Memory B cell (primary cell): ENCODE data around the gene CUX1.
"Not testable (repeated sequence)": the region's sequence is repeated elsewhere in the genome, so short reads cannot be mapped to it uniquely, and the experiment has no call there.

Experiments used
- ATAC-seq: fragments of 150-1000 bp; cut with Tn5 transposase; 2 replicates; pipeline ENCODE4 v1.10.0; 2021; ENCODE audit warnings: low read depth, mild to moderate bottlenecking, moderate library complexity
- DNase-seq, 2 donors: peaks; one replicate each; pipeline ENCODE4 v3.0.0; 2022; ENCODE audit warnings: low spot score in 2 of 2
- H3K27ac Mint-ChIP-seq: one replicate; pipeline ENCODE4 v1.8.0; 2022; ENCODE audit warnings: mild to moderate bottlenecking, moderate library complexity, mixed read lengths
- H3K27me3 Mint-ChIP-seq: one replicate; pipeline ENCODE4 v1.8.0; 2022; ENCODE audit warnings: mixed read lengths
- H3K36me3 Mint-ChIP-seq: one replicate; pipeline ENCODE4 v1.8.0; 2022; ENCODE audit warnings: mild to moderate bottlenecking, mixed read lengths
- H3K4me1 Mint-ChIP-seq: one replicate; pipeline ENCODE4 v1.8.0; 2022; ENCODE audit warnings: mixed read lengths
- H3K4me3 Mint-ChIP-seq: one replicate; pipeline ENCODE4 v1.8.0; 2022; ENCODE audit warnings: mild to moderate bottlenecking, moderate library complexity, mixed read lengths
- H3K9me3 Mint-ChIP-seq: one replicate; pipeline ENCODE4 v1.8.0; 2022; ENCODE audit warnings: mixed read lengths

Gene CUX1

DNA sequence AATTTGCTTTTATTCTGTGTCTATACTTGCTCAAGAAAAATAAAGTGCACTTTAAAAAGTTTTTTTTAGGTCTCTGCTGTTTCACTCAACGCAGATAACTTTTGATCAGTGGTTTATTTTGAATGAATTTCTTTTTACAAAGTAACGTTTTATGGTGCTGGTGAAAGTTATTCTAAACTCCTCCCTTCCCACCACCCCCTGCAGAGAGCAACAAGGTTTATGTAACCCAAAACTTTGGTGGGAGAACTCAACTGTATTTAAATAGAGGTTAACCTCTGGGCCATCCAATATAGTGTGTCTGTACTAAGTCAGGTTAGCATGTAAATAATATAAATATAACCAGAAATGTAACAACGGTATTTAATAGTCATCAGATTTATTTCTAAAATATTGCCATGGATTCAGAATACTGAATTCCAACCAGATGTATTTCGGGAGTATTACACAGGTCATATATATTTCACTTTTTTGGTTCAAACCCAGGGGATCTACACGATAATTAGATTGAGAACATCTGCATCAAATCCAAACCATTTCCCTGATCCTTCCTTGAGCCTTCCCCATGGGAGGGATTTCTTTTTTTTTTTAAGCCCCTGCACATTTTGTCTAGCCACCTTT, 3.9 kb upstream of the CUX1 start:
- H3K9me3 Mint-ChIP-seq: no peaks in the 10 kb centered on the region
- H3K36me3 Mint-ChIP-seq: no peaks in the 10 kb centered on the region
- peak overlapping the region; percentile 67 for H3K4me3 Mint-ChIP-seq
- H3K27me3 Mint-ChIP-seq: no peaks in the 10 kb centered on the region
- ATAC-seq (no peak), DNase-seq (no peak)
- no peak overlapping the region for H3K27ac Mint-ChIP-seq
- peaks cover 8% of the 10 kb centered on the region for H3K4me1 Mint-ChIP-seq

DNA sequence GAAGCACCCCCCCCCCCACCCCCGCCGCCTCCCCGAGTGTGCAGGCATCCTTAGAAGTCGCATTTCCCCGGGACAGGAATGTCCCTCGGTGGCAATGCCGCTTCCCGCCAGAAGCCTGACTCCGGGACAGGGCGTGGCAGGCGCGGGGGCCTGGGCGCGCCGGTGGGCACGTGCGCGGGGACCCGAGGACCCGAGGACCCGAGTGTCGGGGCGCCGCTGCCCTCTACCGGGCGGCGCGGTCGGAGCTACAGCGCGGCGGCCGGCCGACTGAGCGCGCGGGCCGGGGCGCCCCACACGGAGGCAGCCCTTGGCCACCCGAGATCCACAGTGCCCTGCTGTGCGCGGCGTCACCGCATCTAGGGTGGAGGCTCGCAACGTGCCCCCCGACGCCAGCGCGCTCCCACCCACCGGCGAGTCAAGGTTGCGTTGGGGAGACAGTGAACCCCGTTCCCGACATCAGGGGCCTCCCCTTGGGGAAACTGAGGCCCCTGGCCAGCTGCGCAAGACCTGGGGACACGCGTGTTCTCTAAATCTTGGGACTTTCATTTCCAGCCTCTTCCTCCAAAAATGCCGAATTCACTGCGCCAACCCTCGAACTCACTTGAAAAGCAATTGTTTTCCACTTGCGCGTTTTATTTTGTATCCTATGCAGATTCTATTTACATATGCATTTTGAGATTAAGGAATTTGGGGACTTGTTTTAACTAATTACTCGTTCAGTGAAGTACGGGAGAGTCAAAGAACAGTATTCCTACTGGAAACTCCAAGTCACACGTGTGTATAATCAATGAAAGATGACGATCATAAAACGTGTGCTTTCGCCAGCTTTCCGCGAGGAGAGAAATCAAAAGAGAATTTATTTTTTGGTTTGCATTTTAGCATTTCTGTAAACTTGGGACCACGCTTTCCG, 3.1 kb upstream of the CUX1 start:
- Mint-ChIP-seq H3K36me3 (no peaks in the 10 kb centered on the region), H3K27ac (peak overlapping the region; percentile 28), H3K4me1 (peaks cover 10% of the 10 kb centered on the region), H3K27me3 (no peaks in the 10 kb centered on the region), H3K4me3 (peak overlapping the region; percentile 86), H3K9me3 (no peaks in the 10 kb centered on the region)
- peak; percentile 47 for ATAC-seq
- DNase-seq: peak; percentile 41 to 70

DNA sequence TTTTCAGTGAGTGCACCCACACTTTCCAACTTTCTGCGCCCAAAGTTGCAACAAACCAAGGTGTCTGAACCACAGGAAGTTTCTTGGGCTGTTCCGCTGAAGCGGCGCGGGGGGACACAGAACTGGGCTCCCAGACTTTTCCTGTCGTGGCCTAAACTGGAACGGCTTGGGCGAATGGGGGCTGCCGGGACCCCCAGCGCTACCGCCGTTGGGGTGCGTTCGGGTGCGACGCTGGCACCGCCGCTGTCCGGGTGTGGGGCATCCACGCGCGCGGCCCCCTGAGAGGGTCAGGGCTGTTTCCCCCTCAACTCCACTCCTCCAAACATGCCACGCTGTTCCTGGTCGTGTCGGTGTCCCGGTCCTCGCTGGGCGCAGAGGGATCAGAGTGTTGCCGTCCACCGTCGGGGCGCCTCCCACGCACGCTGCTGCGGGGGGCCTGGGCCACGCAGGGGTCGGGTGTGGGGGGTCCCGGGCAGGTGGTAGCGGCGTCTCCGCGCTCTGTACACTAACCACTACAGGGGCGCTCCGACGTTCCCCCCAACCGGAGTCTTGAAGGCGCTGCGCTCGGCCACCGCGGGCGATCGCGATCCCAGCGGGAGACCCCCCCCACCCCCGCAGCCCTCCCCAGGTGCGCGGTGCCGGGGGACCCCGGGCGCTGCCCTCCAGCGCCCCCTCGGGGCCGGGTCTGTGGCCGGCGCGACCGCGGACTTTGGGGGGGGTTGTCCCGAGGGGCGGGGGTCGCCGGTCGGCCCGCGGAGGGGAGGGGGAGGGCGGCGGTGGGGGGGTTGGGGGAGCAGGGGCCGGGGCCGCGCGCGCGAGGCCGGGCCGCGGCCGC, 2.2 kb upstream of the CUX1 start:
- DNase-seq (peak; percentile 73 to 83), ATAC-seq (peak; percentile 59)
- peak overlapping the region; percentile 68 for H3K27ac Mint-ChIP-seq
- no peaks in the 10 kb centered on the region for H3K9me3 Mint-ChIP-seq
- no peaks in the 10 kb centered on the region for H3K27me3 Mint-ChIP-seq
- H3K4me1 Mint-ChIP-seq: peaks cover 14% of the 10 kb centered on the region
- peak overlapping the region; percentile 86 for H3K4me3 Mint-ChIP-seq
- H3K36me3 Mint-ChIP-seq: no peaks in the 10 kb centered on the region

DNA sequence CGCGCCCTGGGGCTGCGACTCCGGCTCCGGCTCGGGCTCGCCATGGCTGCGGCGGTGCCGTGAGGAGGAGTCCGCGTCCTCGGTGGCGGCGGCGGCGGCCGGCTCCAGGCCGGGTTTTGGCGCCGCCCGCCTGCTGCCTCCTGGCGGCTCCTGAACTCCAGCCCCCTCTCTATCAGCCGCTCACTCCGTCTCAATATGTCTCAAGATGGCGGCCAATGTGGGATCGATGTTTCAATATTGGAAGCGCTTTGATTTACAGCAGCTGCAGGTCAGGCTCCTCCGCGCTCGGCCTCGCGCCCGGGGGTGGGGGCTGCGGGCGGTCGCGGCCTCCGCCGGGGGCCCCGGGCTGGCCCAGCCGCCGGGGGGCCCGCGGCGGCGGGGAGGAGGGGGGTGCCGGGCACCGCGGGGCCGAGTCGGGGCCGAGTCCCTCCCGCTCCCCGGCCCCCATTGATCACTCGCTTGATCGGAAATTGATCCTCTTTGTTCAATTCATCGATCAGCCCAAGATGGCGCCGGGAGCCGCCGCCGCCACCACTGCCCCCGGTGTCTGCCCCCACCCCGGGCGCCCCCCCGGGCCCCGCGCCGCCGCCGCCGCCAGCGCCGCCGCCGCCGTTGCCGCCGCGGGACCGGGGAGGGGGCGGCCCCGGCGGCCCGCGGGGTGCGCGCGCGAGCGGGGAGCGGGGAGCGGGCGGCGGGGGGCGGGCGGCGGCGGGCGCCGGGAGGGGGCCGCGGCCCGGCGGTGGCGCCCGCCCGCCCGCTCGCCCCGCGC, 1.4 kb upstream of the CUX1 start:
- Mint-ChIP-seq H3K27ac (peak overlapping the region; percentile 68), H3K9me3 (no peaks in the 10 kb centered on the region), H3K4me3 (peak overlapping the region; percentile 84), H3K36me3 (no peaks in the 10 kb centered on the region), H3K27me3 (no peaks in the 10 kb centered on the region), H3K4me1 (peaks cover 17% of the 10 kb centered on the region)
- ATAC-seq: peak; percentile 77
- peak; percentile 62 to 77 for DNase-seq

DNA sequence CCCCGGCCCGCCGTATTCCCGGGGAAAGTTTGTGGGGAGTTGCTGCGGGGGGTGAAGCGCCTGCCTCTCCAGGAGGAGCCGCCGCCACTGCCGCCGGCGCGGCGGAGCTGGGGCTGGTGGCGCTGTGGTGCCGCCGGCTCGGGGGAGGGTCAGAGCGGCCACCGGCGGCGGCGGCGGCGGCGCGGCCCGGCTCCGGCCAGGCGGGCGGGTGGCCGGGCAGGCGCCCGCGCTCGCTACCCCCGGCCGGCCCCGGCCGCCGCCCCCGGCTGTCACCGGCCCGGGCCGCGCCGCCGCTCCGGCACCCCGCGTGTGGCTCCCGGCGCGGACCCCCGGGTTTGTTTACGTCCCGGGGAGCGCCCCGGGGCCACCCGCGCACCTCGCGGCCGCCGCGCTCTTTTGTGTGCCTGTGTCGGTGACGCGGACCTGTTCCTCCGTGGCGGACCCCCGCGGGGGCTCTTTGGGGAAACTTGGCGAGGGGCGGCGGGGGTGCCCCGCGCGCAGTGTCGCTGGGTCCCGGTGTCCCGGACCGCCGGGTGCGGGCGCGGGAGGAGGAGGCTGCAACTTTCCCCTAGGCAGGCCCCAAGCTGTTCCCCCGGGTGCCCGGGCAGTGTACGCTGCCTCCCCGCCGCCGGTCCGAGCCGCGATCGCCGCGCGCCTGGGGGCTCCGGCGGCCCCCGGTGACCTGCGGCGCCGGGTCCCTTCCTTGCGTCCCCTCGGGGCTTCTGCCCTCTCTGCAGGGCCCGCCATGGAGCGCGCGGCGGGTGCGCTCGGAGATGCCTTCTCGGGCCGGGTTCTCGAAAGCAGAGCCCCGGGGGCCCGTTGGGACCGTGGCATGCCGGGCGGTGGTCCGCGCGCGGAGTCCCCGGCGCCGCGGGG, 593 bp upstream of the CUX1 start:
- Mint-ChIP-seq H3K4me1 (peaks cover 17% of the 10 kb centered on the region), H3K4me3 (peak overlapping the region; percentile 66), H3K27ac (no peak overlapping the region), H3K27me3 (no peaks in the 10 kb centered on the region), H3K36me3 (no peaks in the 10 kb centered on the region), H3K9me3 (no peaks in the 10 kb centered on the region)
- ATAC-seq (no peak), DNase-seq (peak; percentile 20 to 54)

DNA sequence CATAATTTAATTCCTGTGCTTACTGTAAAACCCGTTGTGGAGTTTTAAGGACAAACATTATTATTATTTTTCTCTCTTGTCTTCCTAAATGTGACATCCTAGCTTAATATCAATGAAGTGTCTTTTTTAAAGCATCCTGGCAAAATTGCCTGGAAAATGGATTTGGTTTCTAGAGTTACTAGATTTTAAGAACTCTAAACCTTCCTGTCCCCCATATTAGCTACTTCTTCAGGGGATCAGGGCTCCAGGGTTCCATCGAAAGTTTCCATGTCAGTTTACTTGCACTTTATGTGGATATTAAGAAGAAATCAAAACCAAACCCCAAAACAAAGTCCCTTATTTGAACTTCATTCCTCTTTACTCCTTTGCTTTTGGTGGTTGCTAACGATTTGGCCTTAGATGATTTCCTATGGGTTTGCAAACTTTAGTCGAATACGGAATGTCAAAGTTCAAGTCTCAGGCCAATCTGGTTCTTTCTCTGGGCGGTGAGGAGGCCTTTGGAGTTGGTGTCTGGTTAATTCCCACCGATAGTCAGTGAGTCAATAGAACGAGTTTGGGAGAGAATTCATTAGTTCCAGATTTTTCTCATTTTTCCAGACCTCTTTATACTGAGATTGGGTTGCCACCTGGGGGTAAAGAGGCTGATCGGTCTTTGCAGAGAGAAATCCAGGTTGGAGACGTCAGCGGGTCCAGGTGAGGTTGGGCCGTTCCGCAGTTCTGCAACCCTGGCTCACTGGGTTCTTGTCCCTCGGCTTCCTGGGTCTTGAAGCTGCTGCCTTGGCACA, 1.1 kb downstream of the CUX1 start:
- no peaks in the 10 kb centered on the region for H3K9me3 Mint-ChIP-seq
- no peaks in the 10 kb centered on the region for H3K36me3 Mint-ChIP-seq
- ATAC-seq: no peak
- no peaks in the 10 kb centered on the region for H3K27me3 Mint-ChIP-seq
- peak overlapping the region; percentile 66 for H3K4me3 Mint-ChIP-seq
- H3K4me1 Mint-ChIP-seq: peaks cover 19% of the 10 kb centered on the region
- DNase-seq: no peak
- no peak overlapping the region for H3K27ac Mint-ChIP-seq

DNA sequence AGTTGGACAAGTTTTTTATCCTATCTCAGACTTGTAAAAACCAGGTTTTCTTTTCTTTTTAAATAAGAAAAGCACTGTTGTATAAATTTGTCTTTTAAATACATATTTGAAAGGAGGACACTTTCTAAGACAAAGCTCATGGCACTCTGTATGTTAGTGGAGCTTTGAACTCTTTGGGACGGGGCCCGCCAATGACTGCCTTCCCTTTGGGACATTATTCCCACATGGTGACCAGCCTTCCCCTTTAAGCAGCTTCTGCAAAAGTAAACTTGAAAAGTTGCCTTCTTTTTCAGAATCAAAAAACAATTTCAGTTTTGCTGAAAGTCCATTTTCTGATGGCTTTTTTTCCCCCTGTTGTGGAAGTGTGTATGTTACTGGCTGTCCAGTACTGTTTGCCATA, 1.8 kb downstream of the CUX1 start:
- Mint-ChIP-seq H3K27me3 (no peaks in the 10 kb centered on the region), H3K4me3 (no peak overlapping the region), H3K9me3 (no peaks in the 10 kb centered on the region), H3K27ac (no peak overlapping the region), H3K36me3 (no peaks in the 10 kb centered on the region), H3K4me1 (peaks cover 19% of the 10 kb centered on the region)
- ATAC-seq (no peak), DNase-seq (no peak)

DNA sequence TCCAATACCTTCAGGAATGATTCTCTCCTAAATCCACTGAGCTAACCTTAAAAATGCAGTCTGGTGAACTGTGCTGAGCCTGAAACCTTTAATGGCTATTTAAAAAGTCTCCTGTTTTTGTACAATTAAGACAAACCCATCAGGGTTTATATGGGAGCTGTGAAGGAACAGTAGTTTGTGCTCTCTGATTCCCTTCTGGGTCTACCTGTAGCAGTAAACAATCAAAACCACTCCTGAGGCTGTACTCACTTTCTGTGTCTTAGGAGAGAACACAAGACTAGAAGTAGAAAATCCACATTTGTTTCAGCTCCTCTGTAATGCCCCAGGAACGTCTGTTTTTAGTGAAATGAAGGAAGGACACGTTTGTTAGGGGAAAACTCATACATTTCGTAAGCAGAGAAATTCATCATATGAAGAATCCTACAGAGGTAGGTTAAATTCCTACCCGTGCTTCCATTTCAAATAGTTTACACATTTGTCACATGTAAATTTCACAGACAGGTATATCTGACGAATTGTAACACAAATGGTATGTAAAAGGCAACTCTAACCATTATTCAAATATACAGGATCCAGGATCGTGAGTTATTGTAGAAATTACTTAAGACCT, 2.6 kb downstream of the CUX1 start:
- Mint-ChIP-seq H3K27me3 (no peaks in the 10 kb centered on the region), H3K36me3 (no peaks in the 10 kb centered on the region), H3K4me1 (peaks cover 16% of the 10 kb centered on the region), H3K27ac (no peak overlapping the region), H3K4me3 (no peak overlapping the region), H3K9me3 (no peaks in the 10 kb centered on the region)
- DNase-seq: no peak
- ATAC-seq: no peak

DNA sequence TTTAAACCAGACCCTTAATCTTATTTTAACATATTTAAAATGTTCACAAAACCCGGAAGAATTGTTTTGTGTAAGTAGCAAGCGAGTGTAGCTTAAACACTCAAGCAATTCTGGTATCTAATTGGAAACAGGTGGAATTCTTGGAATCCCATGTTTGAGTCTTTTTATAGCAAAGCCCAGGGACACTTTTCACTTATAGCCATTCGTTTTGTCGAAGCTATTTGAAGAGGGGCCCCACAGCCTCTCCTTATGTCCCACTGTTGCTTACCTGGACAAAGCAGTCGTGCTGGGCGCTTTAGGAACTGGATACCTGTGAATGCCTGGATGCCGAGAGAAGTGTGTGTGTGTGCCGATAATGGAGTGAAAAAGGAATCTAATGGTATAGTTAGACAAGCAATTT, 3.3 kb downstream of the CUX1 start:
- H3K4me3 Mint-ChIP-seq: no peak overlapping the region
- ATAC-seq: no peak
- H3K4me1 Mint-ChIP-seq: peaks cover 21% of the 10 kb centered on the region

DNA sequence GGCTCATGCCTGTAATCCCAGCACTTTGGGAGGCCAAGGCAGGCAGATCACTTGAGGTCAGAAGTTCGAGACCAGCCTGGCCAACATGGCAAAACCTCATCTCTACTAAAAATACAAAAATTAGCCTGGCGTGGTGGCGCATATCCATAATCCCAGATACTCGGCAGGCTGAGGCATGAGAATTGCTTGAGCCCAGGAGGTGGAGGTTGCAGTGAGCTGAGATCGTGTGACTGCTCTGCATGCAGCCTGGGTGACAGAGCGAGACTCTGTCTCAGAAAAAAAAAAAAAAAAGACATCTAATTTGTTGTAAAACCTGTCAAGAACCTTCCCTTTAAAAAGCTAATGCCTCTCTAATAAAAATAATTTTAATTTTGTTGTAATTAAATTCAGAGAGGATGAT, 5.2 kb downstream of the CUX1 start:
- H3K36me3 Mint-ChIP-seq, H3K4me3 Mint-ChIP-seq, H3K27ac Mint-ChIP-seq: not testable (repeated sequence)

More for the DNA sequence above, 3.3 kb downstream of the CUX1 start:
- Mint-ChIP-seq H3K27ac (peak overlapping the region; percentile 62), H3K9me3 (no peaks in the 10 kb centered on the region), H3K36me3 (no peaks in the 10 kb centered on the region), H3K27me3 (no peaks in the 10 kb centered on the region)
- DNase-seq: no peak

DNA sequence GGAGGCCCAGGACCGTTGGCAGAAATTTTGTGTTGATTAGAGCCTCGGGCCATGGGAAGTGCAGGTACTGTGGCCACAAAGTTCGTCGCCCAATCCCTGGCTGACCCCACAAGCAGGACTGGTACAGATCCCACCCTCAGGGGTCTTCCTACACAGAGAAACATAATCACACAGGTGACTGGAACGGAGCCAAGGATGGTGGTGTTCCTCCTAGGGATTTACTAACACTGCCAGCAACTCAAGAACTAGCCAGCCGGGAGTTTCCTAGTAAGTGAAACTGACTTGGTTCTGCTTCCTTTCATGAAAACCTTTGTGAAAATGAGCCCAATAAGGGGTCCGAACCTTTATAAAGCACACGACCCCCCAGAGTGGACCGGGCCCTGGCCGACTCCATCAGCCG, 5.7 kb downstream of the CUX1 start:
- Mint-ChIP-seq H3K9me3 (no peaks in the 10 kb centered on the region), H3K4me1 (peaks cover 29% of the 10 kb centered on the region), H3K27me3 (no peaks in the 10 kb centered on the region), H3K36me3 (peaks cover 2% of the 10 kb centered on the region), H3K4me3 (no peak overlapping the region), H3K27ac (no peak overlapping the region)
- ATAC-seq (no peak), DNase-seq (no peak)

More for the DNA sequence above, 5.2 kb downstream of the CUX1 start:
- H3K9me3 Mint-ChIP-seq, ATAC-seq, DNase-seq, H3K27me3 Mint-ChIP-seq: not testable (repeated sequence)
- H3K4me1 Mint-ChIP-seq: peaks cover 30% of the 10 kb centered on the region

DNA sequence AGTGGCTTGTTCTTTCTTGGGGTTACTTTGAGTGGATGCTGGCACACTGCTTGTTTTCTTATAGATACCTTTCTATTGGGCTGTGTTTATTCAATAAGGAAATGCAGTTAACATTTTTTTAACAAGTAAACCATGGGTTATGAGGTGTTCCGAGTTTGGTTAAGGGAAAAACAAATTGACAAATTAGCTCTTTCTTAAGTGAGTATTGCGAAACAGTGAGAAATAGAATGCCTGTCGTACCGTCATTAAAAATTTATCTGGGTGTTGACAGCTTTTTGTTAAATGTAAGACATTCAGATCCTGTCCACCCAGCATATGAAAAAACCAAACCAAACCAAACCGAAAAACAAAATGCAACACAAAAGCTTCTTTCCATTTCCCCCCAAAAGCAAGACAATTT, 6.2 kb downstream of the CUX1 start:
- no peak for ATAC-seq
- no peak overlapping the region for H3K4me3 Mint-ChIP-seq
- DNase-seq: no peak
- no peaks in the 10 kb centered on the region for H3K27me3 Mint-ChIP-seq
- peaks cover 31% of the 10 kb centered on the region for H3K4me1 Mint-ChIP-seq
- no peak overlapping the region for H3K27ac Mint-ChIP-seq
- peaks cover 2% of the 10 kb centered on the region for H3K36me3 Mint-ChIP-seq
- H3K9me3 Mint-ChIP-seq: no peaks in the 10 kb centered on the region
